HepG2 (cell line): ENCODE measurements around the gene TXNIP. TPM values are rescaled to one million over a fixed set of nuclear protein-coding genes. Genes with fewer than 3 reads are reported as not detected.
A peak's percentile ranks its signal among the peaks of the same experiment; 100 is the strongest.

ENCODE experiments used
- CENPX ChIP-seq: sonication (generic); formaldehyde crosslinking; IDR thresholded peaks from 2 replicates; pipeline ENCODE4 v1.9.0; 2021; ENCODE audit warnings: mild to moderate bottlenecking, missing genetic modification reagents, moderate library complexity
- PHF8 ChIP-seq: sonication (generic); formaldehyde crosslinking; IDR thresholded peaks from 2 replicates; pipeline ENCODE4 v1.5.0; 2020; ENCODE audit warnings: missing genetic modification reagents
- PLRG1 ChIP-seq: fragments of 450-650 bp; conservative IDR thresholded peaks from 2 replicates; pipeline ENCODE4 v1.6.1; 2016
- ZGPAT ChIP-seq: IDR thresholded peaks from 2 replicates; pipeline ENCODE4 v1.6.1; 2016; ENCODE audit warnings: mild to moderate bottlenecking
- ZNF510 ChIP-seq: sonication (generic); formaldehyde crosslinking; IDR thresholded peaks from 2 replicates; pipeline ENCODE4 v1.4.0; 2020; ENCODE audit warnings: low read depth, mild to moderate bottlenecking, missing genetic modification reagents
- ZNF678 ChIP-seq: sonication (generic); formaldehyde crosslinking; IDR thresholded peaks from 2 replicates; pipeline ENCODE4 v1.4.0; 2020; ENCODE audit warnings: mild to moderate bottlenecking, missing genetic modification reagents
- ZSCAN22 ChIP-seq: sonication (generic); formaldehyde crosslinking; IDR thresholded peaks from 2 replicates; pipeline ENCODE4 v1.4.0; 2020; ENCODE audit warnings: mild to moderate bottlenecking, missing genetic modification reagents
- polyA plus RNA-seq, 8 experiments: library from polyadenylated mRNA; depleted of rRNA in 3 of 8; stranded (reverse) in 7 of 8; unstranded in 1 of 8; fragments of >200 nt; fragmentation: Illumina TruSeq in 4 of 8; extraction: Trizol in 4 of 8; gene quantifications; 2 replicates each; pipeline versions ENCODE4 v1.2.1 to v1.2.3, GENCODE V29; 2011 to 2016; ENCODE audit warnings: low read depth in 4 of 8, missing spikeins in 1 of 8, mixed read lengths in 1 of 8; ENCODE audit not compliant: insufficient read depth in 1 of 8
- total RNA-seq, 5 experiments: library from RNA; depleted of rRNA; stranded (reverse); fragments of >200 nt; fragmentation: Illumina TruSeq; extraction: Trizol; gene quantifications; 2 replicates each; pipeline ENCODE4 v1.2.3, GENCODE V29; 2016; ENCODE audit warnings: low read depth in 1 of 5
- TF ChIP-seq, protein P1 (sequence below): sonication (generic); formaldehyde crosslinking; IDR thresholded peaks from 2 replicates; pipeline ENCODE4 v1.9.0; 2021; ENCODE audit warnings: missing genetic modification reagents, mild to moderate bottlenecking, borderline replicate concordance
- TF ChIP-seq, protein P2 (sequence below): IDR thresholded peaks from 2 replicates; pipeline ENCODE4 v1.6.1; 2012; ENCODE audit warnings: low read length, improper control_type of control experiment
- TF ChIP-seq, protein P3 (sequence below): sonication (generic); formaldehyde crosslinking; IDR thresholded peaks from 2 replicates; pipeline ENCODE4 v1.5.1; 2020; ENCODE audit warnings: mild to moderate bottlenecking, missing genetic modification reagents

TXNIP gene
- total and polyA plus RNA-seq, 2 of the 13 experiments (the other 11 are each of a cell fraction or from before 2014, with no cell fraction given), result 24.4 to 237 TPM

DNA sequence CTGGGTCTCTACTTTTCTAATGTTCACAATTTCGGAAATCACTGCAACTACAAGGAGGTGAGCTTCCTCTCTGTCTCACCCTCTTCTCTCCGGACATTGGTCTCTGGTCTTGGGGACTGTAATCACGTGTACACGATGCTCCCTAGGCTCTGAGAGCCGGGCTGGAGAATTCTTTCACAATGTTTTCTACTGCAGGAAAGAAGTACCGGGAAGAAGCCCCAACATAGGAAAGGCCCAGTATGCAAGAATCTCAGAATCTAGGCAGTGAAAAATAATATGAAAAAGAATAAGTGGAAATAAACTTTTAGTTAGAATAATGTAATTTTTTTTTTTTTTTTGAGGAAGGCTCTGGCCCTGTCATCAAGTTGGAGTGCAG, 38.7 kb upstream of the TXNIP start (continued):
- TF ChIP-seq, protein P1, sequence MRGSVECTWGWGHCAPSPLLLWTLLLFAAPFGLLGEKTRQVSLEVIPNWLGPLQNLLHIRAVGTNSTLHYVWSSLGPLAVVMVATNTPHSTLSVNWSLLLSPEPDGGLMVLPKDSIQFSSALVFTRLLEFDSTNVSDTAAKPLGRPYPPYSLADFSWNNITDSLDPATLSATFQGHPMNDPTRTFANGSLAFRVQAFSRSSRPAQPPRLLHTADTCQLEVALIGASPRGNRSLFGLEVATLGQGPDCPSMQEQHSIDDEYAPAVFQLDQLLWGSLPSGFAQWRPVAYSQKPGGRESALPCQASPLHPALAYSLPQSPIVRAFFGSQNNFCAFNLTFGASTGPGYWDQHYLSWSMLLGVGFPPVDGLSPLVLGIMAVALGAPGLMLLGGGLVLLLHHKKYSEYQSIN (CRISPR knock-in tag), result no peak
- TF ChIP-seq, protein P2, sequence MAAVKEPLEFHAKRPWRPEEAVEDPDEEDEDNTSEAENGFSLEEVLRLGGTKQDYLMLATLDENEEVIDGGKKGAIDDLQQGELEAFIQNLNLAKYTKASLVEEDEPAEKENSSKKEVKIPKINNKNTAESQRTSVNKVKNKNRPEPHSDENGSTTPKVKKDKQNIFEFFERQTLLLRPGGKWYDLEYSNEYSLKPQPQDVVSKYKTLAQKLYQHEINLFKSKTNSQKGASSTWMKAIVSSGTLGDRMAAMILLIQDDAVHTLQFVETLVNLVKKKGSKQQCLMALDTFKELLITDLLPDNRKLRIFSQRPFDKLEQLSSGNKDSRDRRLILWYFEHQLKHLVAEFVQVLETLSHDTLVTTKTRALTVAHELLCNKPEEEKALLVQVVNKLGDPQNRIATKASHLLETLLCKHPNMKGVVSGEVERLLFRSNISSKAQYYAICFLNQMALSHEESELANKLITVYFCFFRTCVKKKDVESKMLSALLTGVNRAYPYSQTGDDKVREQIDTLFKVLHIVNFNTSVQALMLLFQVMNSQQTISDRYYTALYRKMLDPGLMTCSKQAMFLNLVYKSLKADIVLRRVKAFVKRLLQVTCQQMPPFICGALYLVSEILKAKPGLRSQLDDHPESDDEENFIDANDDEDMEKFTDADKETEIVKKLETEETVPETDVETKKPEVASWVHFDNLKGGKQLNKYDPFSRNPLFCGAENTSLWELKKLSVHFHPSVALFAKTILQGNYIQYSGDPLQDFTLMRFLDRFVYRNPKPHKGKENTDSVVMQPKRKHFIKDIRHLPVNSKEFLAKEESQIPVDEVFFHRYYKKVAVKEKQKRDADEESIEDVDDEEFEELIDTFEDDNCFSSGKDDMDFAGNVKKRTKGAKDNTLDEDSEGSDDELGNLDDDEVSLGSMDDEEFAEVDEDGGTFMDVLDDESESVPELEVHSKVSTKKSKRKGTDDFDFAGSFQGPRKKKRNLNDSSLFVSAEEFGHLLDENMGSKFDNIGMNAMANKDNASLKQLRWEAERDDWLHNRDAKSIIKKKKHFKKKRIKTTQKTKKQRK, result no peak
- no peak for TF ChIP-seq PLRG1
- TF ChIP-seq CENPX (CRISPR knock-in tag), result no peak
- TF ChIP-seq ZSCAN22 (CRISPR knock-in tag), result no peak
- peak; percentile 53 for TF ChIP-seq PHF8 (CRISPR knock-in tag)
- TF ChIP-seq ZNF678 (CRISPR knock-in tag), result no peak
- TF ChIP-seq, protein P3, sequence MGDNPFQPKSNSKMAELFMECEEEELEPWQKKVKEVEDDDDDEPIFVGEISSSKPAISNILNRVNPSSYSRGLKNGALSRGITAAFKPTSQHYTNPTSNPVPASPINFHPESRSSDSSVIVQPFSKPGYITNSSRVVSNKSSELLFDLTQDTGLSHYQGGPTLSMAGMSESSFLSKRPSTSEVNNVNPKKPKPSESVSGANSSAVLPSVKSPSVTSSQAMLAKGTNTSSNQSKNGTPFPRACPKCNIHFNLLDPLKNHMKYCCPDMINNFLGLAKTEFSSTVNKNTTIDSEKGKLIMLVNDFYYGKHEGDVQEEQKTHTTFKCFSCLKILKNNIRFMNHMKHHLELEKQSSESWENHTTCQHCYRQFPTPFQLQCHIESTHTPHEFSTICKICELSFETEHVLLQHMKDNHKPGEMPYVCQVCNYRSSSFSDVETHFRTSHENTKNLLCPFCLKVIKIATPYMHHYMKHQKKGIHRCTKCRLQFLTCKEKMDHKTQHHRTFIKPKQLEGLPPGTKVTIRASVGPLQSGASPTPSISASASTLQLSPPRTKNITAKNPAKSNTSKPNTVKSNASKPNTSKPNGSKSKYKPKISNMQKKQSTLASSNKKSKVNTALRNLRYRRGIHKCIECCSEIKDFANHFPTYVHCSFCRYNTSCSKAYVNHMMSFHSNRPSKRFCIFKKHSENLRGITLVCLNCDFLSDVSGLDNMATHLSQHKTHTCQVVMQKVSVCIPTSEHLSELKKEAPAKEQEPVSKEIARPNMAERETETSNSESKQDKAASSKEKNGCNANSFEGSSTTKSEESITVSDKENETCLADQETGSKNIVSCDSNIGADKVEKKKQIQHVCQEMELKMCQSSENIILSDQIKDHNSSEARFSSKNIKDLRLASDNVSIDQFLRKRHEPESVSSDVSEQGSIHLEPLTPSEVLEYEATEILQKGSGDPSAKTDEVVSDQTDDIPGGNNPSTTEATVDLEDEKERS (CRISPR knock-in tag), result 0 out of 2 replicates have a peak, but pooled peaks have one; percentile 8
- TF ChIP-seq ZNF510 (CRISPR knock-in tag), result no peak
- TF ChIP-seq ZGPAT (CRISPR knock-in tag), result no peak
